ENCODE measurements around the gene CLDN24. TPM values are rescaled to one million over a fixed set of nuclear protein-coding genes. Genes with fewer than 3 reads are reported as not detected.

The CLDN24 gene
- polyA plus RNA-seq = not detected

- H3K4me1 Mint-ChIP-seq = peaks cover 39 to 48% of the 10 kb centered on the region in 2 donors
- no peak for DNase-seq
- peak within 1 kb of the TSS; percentile 68 to 80 (median 73) for H3K4me3 Mint-ChIP-seq
- H3K9me3 Mint-ChIP-seq = peaks cover 0 to 4% (median 0%) of the 10 kb centered on the region in 6 donors
- H3K27me3 Mint-ChIP-seq (ENCODE audit: low read depth in 3 of 3) = peaks cover 9 to 26% (median 11%) of the 10 kb centered on the region in 3 donors
- H3K27ac Mint-ChIP-seq = peak within 1 kb of the TSS; percentile 41 to 85 (median 74)
- peaks cover 0 to 4% (median 0%) of the 10 kb centered on the region in 3 donors for H3K36me3 Mint-ChIP-seq
Measured at GRCh38 chr4:183322326-183322725, at the start of gene CLDN24. Gene CLDN24, minus strand, starts transcription at chr4:183322426. Its CDS starts 0 bp downstream, at chr4:183322426.

DNA sequence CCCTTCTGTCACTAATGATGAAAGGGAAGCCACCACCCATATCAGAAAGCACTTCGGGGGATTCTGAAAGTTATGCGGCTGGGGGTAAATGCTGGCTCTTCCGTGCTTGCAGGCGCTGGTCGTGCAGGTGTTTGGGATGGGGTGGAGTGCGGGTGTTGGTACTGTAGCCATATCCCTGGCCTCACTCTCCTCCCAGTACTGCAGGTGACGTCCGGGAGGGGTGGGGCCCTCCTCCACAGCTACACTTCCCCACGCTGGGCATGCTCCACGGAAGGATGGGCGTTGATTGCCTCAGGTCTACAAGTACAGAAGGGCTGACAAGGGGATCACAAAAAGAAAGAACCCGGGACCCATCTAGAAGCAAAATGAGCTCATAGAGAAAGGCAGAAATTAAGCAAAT lies 48.6 kb upstream of the CLDN24 start:
- H3K4me1 Mint-ChIP-seq = no peaks in the 10 kb centered on the region
- peaks cover 0 to 7% (median 6%) of the 10 kb centered on the region in 3 donors for H3K27me3 Mint-ChIP-seq (ENCODE audit: low read depth in 3 of 3)
- H3K4me3 Mint-ChIP-seq = no peak overlapping the region
- H3K9me3 Mint-ChIP-seq = peaks cover 0 to 2% (median 0%) of the 10 kb centered on the region in 6 donors
- H3K27ac Mint-ChIP-seq = no peak overlapping the region
- no peaks in the 10 kb centered on the region for H3K36me3 Mint-ChIP-seq
- no peak for DNase-seq

GRCh38 chr4:183369073-183369472 lies 46.8 kb upstream of the CLDN24 start:
- peaks cover 0 to 2% (median 0%) of the 10 kb centered on the region in 6 donors for H3K9me3 Mint-ChIP-seq
- H3K27ac Mint-ChIP-seq = no peak overlapping the region
- H3K36me3 Mint-ChIP-seq = no peaks in the 10 kb centered on the region
- DNase-seq = no peak
- H3K27me3 Mint-ChIP-seq (ENCODE audit: low read depth in 3 of 3) = peaks cover 0 to 9% (median 8%) of the 10 kb centered on the region in 3 donors
- no peaks in the 10 kb centered on the region for H3K4me1 Mint-ChIP-seq
- no peak overlapping the region for H3K4me3 Mint-ChIP-seq

- no peak overlapping the region for H3K4me3 Mint-ChIP-seq
- no peaks in the 10 kb centered on the region for H3K36me3 Mint-ChIP-seq
- no peak for DNase-seq
- no peak overlapping the region for H3K27ac Mint-ChIP-seq
- no peaks in the 10 kb centered on the region for H3K9me3 Mint-ChIP-seq
- peaks cover 0 to 4% (median 3%) of the 10 kb centered on the region in 3 donors for H3K27me3 Mint-ChIP-seq (ENCODE audit: low read depth in 3 of 3)
- H3K4me1 Mint-ChIP-seq = no peaks in the 10 kb centered on the region
Measured at GRCh38 chr4:183366206-183366835, 44.1 kb upstream of the CLDN24 start.

DNA sequence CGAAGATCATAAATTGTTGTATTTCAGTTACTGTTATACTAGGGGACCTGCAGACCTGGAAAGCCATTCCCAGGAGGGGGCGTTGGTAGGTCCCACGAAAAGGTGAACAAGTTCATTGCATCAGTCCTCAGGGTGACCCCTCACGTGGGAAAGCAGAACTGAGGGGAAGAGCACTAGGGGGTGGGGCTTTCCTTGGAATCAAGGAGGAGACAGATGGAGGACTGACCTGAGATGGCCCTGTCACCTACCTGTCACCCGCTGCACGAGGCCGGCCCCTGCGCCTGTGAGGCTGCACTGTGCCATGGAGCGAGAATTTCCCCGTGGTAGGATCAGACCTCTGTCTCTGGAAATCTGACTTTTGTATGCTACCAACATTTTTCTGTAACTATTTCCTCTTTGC lies 41.8 kb upstream of the CLDN24 start:
- no peaks in the 10 kb centered on the region for H3K36me3 Mint-ChIP-seq
- no peak overlapping the region for H3K27ac Mint-ChIP-seq
- no peak overlapping the region for H3K4me3 Mint-ChIP-seq
- no peaks in the 10 kb centered on the region for H3K9me3 Mint-ChIP-seq
- DNase-seq = no peak
- no peaks in the 10 kb centered on the region for H3K4me1 Mint-ChIP-seq
- peaks cover 2 to 5% (median 3%) of the 10 kb centered on the region in 3 donors for H3K27me3 Mint-ChIP-seq (ENCODE audit: low read depth in 3 of 3)

GRCh38 chr4:183362916-183363542 lies 40.8 kb upstream of the CLDN24 start:
- Mint-ChIP-seq H3K27me3 (ENCODE audit: low read depth in 3 of 3) (peaks cover 2 to 7% (median 5%) of the 10 kb centered on the region in 3 donors), H3K36me3 (no peaks in the 10 kb centered on the region), H3K9me3 (no peaks in the 10 kb centered on the region), H3K4me1 (no peaks in the 10 kb centered on the region), H3K4me3 (no peak overlapping the region), H3K27ac (no peak overlapping the region)
- DNase-seq = no peak

GRCh38 chr4:183362036-183362435 lies 39.8 kb upstream of the CLDN24 start:
- H3K27me3 Mint-ChIP-seq (ENCODE audit: low read depth in 3 of 3) = peaks cover 4 to 12% (median 7%) of the 10 kb centered on the region in 3 donors
- H3K27ac Mint-ChIP-seq = no peak overlapping the region
- no peak overlapping the region for H3K4me3 Mint-ChIP-seq
- no peak for DNase-seq
- H3K9me3 Mint-ChIP-seq = no peaks in the 10 kb centered on the region
- H3K36me3 Mint-ChIP-seq = no peaks in the 10 kb centered on the region
- no peaks in the 10 kb centered on the region for H3K4me1 Mint-ChIP-seq

DNA sequence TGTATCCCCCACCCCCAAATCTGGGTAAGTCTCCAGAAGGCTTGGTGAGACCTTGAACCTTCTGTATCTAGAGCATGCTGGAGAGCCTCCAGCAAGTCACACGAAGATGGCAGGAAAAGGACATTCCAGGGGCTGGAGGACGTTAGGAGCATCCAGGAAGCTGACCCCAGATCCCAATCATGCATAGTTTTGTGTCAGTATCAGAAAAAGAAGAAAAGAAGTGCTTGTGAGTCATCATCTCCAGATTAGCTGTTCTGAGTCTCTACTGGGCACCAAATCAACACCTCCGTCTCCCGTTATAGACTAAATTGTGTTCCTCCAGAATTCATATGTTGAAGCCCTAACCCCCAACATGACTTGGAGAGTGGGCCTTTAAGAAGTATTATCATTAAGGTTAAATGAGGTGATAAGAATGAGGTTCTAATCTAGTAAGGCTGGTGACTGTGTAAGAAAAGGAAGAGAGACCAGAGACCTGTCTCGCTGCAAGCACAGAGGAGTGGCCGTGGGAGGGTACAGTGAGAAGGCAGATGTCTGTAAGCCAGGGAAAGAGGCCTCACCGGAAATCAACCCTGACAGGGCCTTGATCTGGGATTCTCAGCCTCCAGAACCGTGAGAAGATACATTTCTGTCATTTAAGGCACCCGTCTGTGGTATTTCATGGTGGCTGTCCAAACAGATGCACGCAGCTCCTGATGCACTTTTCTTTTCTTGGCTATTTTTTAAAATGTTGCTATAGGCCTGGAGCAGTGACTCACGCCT lies 38.1 kb upstream of the CLDN24 start:
- no peak for DNase-seq
- H3K27me3 Mint-ChIP-seq (ENCODE audit: low read depth in 3 of 3) = peaks cover 7 to 11% (median 7%) of the 10 kb centered on the region in 3 donors
- no peaks in the 10 kb centered on the region for H3K36me3 Mint-ChIP-seq
- no peaks in the 10 kb centered on the region for H3K9me3 Mint-ChIP-seq
- no peak overlapping the region for H3K27ac Mint-ChIP-seq
- H3K4me1 Mint-ChIP-seq = no peaks in the 10 kb centered on the region
- H3K4me3 Mint-ChIP-seq = no peak overlapping the region

DNA sequence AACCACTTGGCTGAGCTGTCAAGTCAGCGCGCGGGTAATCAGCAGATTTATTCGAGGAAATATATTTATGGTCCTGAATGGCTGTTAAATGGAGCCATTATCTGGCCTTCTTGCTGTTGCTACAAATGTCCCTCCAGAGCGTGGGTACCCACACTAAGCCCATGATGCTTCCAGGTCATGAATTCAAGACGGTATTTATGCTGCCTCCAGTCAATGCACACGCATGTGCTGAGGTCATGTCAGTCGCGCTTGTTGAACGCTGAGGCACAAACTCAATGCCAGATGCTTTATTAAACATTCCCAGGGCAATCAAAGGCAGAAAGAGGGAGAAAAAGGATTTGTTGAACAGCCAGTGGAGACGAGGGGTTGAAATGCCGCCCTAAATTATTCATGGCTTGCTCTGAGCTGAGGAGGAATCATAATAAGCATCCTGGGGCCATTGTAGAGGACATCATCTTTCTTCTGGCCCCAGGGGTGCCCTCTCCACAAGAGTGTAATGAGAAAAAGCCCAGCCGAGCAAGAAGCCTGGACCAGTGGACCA lies 36.1 kb upstream of the CLDN24 start:
- Mint-ChIP-seq H3K36me3 (no peaks in the 10 kb centered on the region), H3K4me1 (no peaks in the 10 kb centered on the region), H3K4me3 (no peak overlapping the region), H3K27ac (no peak overlapping the region), H3K9me3 (no peaks in the 10 kb centered on the region), H3K27me3 (ENCODE audit: low read depth in 3 of 3) (peaks cover 6 to 11% (median 7%) of the 10 kb centered on the region in 3 donors)
- DNase-seq = no peak

DNA sequence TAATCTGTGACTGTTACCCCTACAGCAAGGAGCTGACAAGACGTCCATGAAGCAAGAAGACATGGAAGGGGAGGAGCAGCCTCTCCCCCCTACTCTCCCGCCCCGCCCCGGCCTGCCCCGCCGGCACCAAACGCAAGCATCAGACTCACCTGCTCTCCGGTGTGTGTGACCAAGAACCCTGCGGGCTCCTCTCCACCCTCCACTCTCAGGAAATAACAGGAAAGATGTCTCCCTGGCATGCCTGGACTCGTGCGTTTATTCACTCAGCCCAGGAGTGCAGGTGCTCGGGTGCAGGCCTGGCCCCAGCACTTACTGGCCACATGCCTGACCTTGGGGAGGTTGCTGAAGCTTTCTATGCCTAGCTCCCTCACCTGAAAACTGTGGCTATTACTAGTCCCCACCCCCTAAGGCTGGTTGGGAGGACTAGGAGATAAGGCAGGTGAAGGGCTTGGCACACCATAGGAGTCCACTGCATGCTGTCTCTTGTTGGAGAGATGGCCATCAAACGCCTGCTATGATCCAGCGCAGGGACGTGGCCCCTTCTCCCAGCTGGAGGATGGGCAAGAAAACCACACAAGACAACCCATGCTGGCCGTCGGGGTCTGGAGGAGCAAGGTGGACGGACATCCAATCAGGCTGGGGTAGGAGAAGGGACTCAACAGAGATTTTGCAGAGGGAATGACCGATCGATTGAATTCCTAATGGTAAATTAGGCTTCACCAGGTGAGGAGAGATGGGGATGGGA lies 34.9 kb upstream of the CLDN24 start:
- Mint-ChIP-seq H3K36me3 (no peaks in the 10 kb centered on the region), H3K27me3 (ENCODE audit: low read depth in 3 of 3) (peaks cover 7 to 11% (median 10%) of the 10 kb centered on the region in 3 donors), H3K27ac (no peak overlapping the region), H3K4me3 (no peak overlapping the region), H3K9me3 (no peaks in the 10 kb centered on the region), H3K4me1 (no peaks in the 10 kb centered on the region)
- DNase-seq = no peak

DNA sequence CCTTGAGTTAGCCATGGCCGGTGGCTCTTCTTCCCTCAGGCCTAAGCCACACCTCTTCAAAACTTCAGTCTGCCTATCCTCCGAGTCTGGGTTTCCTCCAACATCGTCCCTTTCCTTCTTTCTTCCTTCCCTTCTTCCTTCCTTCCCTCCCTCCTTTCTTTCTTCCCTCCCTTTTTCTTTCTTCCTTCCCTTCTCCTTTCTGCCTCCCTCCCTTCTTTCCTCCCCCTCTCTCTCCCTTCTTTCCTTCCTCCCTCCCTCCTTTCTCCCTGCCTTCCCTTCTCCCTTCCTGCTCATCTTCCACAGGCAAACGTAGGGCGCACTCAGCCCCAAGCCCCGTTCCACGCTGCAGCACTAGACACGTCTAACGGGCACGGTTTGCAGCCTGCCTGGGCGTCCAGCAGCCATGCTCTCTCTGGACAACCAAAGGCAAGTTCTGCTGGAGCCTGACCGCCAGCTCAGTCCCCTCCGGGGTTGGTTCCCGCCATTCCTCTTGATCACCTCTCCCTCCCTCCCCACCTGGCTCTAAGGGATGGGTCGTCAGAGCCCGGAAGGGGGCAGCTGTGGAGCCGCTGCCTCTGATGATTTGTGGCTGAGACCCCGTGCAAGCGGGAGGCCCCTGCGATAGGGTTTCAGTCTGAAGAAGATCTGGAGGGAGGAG lies 34.1 kb upstream of the CLDN24 start:
- H3K27me3 Mint-ChIP-seq (ENCODE audit: low read depth in 3 of 3) = peaks cover 10 to 11% (median 11%) of the 10 kb centered on the region in 3 donors
- DNase-seq = no peak

GRCh38 chr4:183355405-183355804 lies 33.2 kb upstream of the CLDN24 start:
- DNase-seq = no peak
- H3K27ac Mint-ChIP-seq = no peak overlapping the region
- peaks cover 1 to 3% of the 10 kb centered on the region in 2 donors for H3K4me1 Mint-ChIP-seq
- peaks cover 8 to 15% (median 11%) of the 10 kb centered on the region in 3 donors for H3K27me3 Mint-ChIP-seq (ENCODE audit: low read depth in 3 of 3)
- no peak overlapping the region for H3K4me3 Mint-ChIP-seq
- peaks cover 0 to under 1% (median 0%) of the 10 kb centered on the region in 6 donors for H3K9me3 Mint-ChIP-seq
- H3K36me3 Mint-ChIP-seq = no peaks in the 10 kb centered on the region

More for the DNA sequence above, 34.1 kb upstream of the CLDN24 start:
- Mint-ChIP-seq H3K36me3 (no peaks in the 10 kb centered on the region), H3K9me3 (no peaks in the 10 kb centered on the region), H3K4me1 (no peaks in the 10 kb centered on the region), H3K27ac (no peak overlapping the region), H3K4me3 (no peak overlapping the region)

DNA sequence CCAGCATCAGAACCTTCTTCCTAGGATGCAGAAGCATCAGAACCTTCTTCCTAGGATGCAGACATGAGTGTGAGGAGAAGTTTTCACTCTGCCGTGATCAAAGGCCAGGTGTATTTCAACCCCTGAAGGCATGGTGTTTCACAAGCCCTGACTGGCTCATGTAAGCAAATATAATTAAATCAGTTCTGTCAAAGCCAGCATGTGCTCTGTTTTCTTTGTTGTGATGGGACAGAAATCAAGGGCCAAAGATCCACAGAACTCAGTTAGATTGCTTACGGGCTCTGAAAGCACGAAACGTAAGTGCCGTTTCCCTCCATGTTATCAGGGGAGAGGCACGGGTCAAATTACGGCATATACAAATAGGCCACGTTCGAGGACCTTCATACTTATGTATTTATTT lies 32.0 kb upstream of the CLDN24 start:
- Mint-ChIP-seq H3K36me3 (no peaks in the 10 kb centered on the region), H3K27ac (no peak overlapping the region), H3K9me3 (peaks cover 0 to 2% (median 0%) of the 10 kb centered on the region in 6 donors)

More for the DNA sequence above, 32.0 kb upstream of the CLDN24 start:
- DNase-seq = no peak
- Mint-ChIP-seq H3K27me3 (ENCODE audit: low read depth in 3 of 3) (peaks cover 7 to 15% (median 11%) of the 10 kb centered on the region in 3 donors), H3K4me3 (no peak overlapping the region), H3K4me1 (peaks cover 2 to 10% of the 10 kb centered on the region in 2 donors)
